ENCODE data around the gene MAMDC2.

Gene MAMDC2

GRCh38 chr9:70053864-70054263, 10.2 kb downstream of the MAMDC2 start:
- Histone ChIP-seq H3K4me2 (ENCODE audit: low read depth, low read length) (no peak overlapping the region), H3K4me1 (ENCODE audit: low read length) (peaks cover 9% of the 10 kb centered on the region), H3K4me3 (ENCODE audit: low read length) (no peak overlapping the region), H3K9me3 (replicated peaks; ENCODE audit: insufficient read depth, low read length) (no peaks in the 10 kb centered on the region), H2AFZ (ENCODE audit: low read length) (no peak overlapping the region), H3F3A (ENCODE audit: insufficient read depth, low read length) (peaks cover 8% of the 10 kb centered on the region), H3K9ac (ENCODE audit: low read length) (no peak overlapping the region), H3K27me3 (replicated peaks; ENCODE audit: insufficient read depth, low read length) (no peaks in the 10 kb centered on the region), H4K20me1 (ENCODE audit: insufficient read depth, low read length) (no peaks in the 10 kb centered on the region), H3K36me3 (replicated peaks; ENCODE audit: insufficient read depth, low read length) (no peaks in the 10 kb centered on the region), H3K79me2 (ENCODE audit: low read length) (peaks cover 57% of the 10 kb centered on the region), H3K27ac (ENCODE audit: low read length) (no peak overlapping the region), H3K9me2 (replicated peaks; ENCODE audit: insufficient read depth, low read length) (no peaks in the 10 kb centered on the region)
- TF ChIP-seq EZH2phosphoT487 (IDR thresholded peaks at IDR 0.05; ENCODE audit: low read length) (no peak), EZH2 (optimal IDR thresholded peaks at IDR 0.05; ENCODE audit: low read depth, low read length) (no peak), CTCF (IDR thresholded peaks at IDR 0.05; ENCODE audit: low read length) (no peak)
- no peak for DNase-seq

DNA sequence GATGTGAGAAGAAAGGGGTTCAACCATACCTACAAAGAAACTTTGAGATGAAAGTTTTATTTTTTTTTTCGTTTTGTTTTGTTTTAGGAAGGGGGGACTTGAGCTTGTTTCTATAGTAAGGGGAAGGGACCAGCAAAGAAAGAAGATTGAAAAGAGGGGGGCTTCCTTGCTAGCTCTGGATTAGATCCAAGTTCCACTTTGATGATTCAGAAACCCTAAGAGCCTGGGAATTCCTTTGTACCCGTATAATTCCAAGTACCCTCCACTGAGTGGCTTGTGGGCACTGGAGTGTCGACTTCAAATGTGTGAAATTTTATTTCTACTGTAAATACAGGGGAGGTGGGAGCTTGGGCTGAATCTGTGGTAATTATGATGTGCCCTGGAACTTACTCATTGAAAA, 10.9 kb downstream of the MAMDC2 start:
- H3K4me3 ChIP-seq (ENCODE audit: low read length): no peak overlapping the region
- H4K20me1 ChIP-seq (ENCODE audit: insufficient read depth, low read length): no peaks in the 10 kb centered on the region
- H3K36me3 ChIP-seq (replicated peaks; ENCODE audit: insufficient read depth, low read length): no peaks in the 10 kb centered on the region
- no peak for DNase-seq
- TF ChIP-seq CTCF (IDR thresholded peaks at IDR 0.05; ENCODE audit: low read length): no peak
- TF ChIP-seq EZH2phosphoT487 (IDR thresholded peaks at IDR 0.05; ENCODE audit: low read length): no peak
- no peak for TF ChIP-seq EZH2 (optimal IDR thresholded peaks at IDR 0.05; ENCODE audit: low read depth, low read length)
- H3K27ac ChIP-seq (ENCODE audit: low read length): no peak overlapping the region
- H3K79me2 ChIP-seq (ENCODE audit: low read length): peaks cover 62% of the 10 kb centered on the region
- H2AFZ ChIP-seq (ENCODE audit: low read length): no peak overlapping the region
- H3K9me2 ChIP-seq (replicated peaks; ENCODE audit: insufficient read depth, low read length): no peaks in the 10 kb centered on the region
- H3K27me3 ChIP-seq (replicated peaks; ENCODE audit: insufficient read depth, low read length): no peaks in the 10 kb centered on the region
- peaks cover 5% of the 10 kb centered on the region for H3K4me1 ChIP-seq (ENCODE audit: low read length)
- H3K9me3 ChIP-seq (replicated peaks; ENCODE audit: insufficient read depth, low read length): no peaks in the 10 kb centered on the region
- peaks cover 2% of the 10 kb centered on the region; the same call in 1 of the 2 replicates for H3F3A ChIP-seq (ENCODE audit: insufficient read depth, low read length)
- H3K9ac ChIP-seq (ENCODE audit: low read length): no peak overlapping the region
- H3K4me2 ChIP-seq (ENCODE audit: low read depth, low read length): no peak overlapping the region

- Histone ChIP-seq H3K27ac (ENCODE audit: low read length) (no peak overlapping the region), H3K9me3 (replicated peaks; ENCODE audit: insufficient read depth, low read length) (no peaks in the 10 kb centered on the region), H3K4me2 (ENCODE audit: low read depth, low read length) (no peak overlapping the region), H3K4me3 (ENCODE audit: low read length) (no peak overlapping the region), H3F3A (ENCODE audit: insufficient read depth, low read length) (no peaks in the 10 kb centered on the region), H3K36me3 (replicated peaks; ENCODE audit: insufficient read depth, low read length) (no peaks in the 10 kb centered on the region), H3K27me3 (replicated peaks; ENCODE audit: insufficient read depth, low read length) (no peaks in the 10 kb centered on the region), H3K4me1 (ENCODE audit: low read length) (no peaks in the 10 kb centered on the region), H3K9ac (ENCODE audit: low read length) (no peak overlapping the region), H2AFZ (ENCODE audit: low read length) (no peak overlapping the region), H3K79me2 (ENCODE audit: low read length) (peaks cover 51% of the 10 kb centered on the region), H4K20me1 (ENCODE audit: insufficient read depth, low read length) (no peaks in the 10 kb centered on the region), H3K9me2 (replicated peaks; ENCODE audit: insufficient read depth, low read length) (no peaks in the 10 kb centered on the region)
- DNase-seq: no peak
- TF ChIP-seq CTCF (IDR thresholded peaks at IDR 0.05; ENCODE audit: low read length): no peak
- no peak for TF ChIP-seq EZH2 (optimal IDR thresholded peaks at IDR 0.05; ENCODE audit: low read depth, low read length)
- TF ChIP-seq EZH2phosphoT487 (IDR thresholded peaks at IDR 0.05; ENCODE audit: low read length): no peak
Observed at GRCh38 chr9:70055406-70056210, 12.0 kb downstream of the MAMDC2 start.
